B cell (primary cell): ENCODE data around the gene FAM111A. TPM values are rescaled to one million over a fixed set of nuclear protein-coding genes. Genes with fewer than 3 reads are reported as not detected.

Experiments used
- ATAC-seq: fragments of 200-7000 bp; cut with Tn5 transposase; one replicate; pipeline ENCODE4 v1.10.0; 2021; ENCODE audit warnings: low read depth, mild to moderate bottlenecking, moderate number of reproducible peaks, moderate library complexity
- CTCF ChIA-PET: fragments of 350-600 bp; sonication (Branson Sonifier 250); formaldehyde crosslinking; loops from one replicate; lab custom pipeline; 2021; ENCODE audit warnings: antibody characterized with exemption, inconsistent platforms; lab: Charles Lee
- POLR2A ChIA-PET: fragments of 350-600 bp; sonication (Branson Sonifier 250); formaldehyde crosslinking; loops from one replicate; lab custom pipeline; 2021; ENCODE audit warnings: antibody characterized with exemption; lab: Charles Lee
- DNase-seq: peaks from one replicate; pipeline ENCODE4 v3.0.0; 2013
- H2AFZ ChIP-seq: 2 replicates; pipeline ENCODE4 v1.6.1; 2012; ENCODE audit warnings: mild to moderate bottlenecking, low read depth, low read length; ENCODE audit not compliant: insufficient read depth, poor library complexity, severe bottlenecking
- H3K27ac ChIP-seq, 2 donors: 1 replicate in 1 of 2; 2 replicates in 1 of 2; pipeline ENCODE4 v1.5.1; 2012 to 2013; ENCODE audit warnings: low read length in 2 of 2, mild to moderate bottlenecking in 2 of 2, moderate library complexity in 1 of 2
- H3K27me3 ChIP-seq, 4 experiments: fragments of 200-600 bp in 1 of 4; sonication (generic) in 1 of 4; replicated peaks in 1 of 4; 1 replicate in 2 of 4; 2 replicates in 2 of 4; pipeline versions ENCODE4 v1.6.1 to v1.7.0; 2013 to 2016; ENCODE audit warnings: low read length in 3 of 4, mild to moderate bottlenecking in 2 of 4, mixed read lengths in 1 of 4, moderate library complexity in 1 of 4; ENCODE audit not compliant: insufficient read depth in 4 of 4, control insufficient read depth in 3 of 4; ENCODE audit errors: control extremely low read depth in 1 of 4
- H3K36me3 ChIP-seq, 2 experiments: replicated peaks in 1 of 2; 1 replicate in 1 of 2; 2 replicates in 1 of 2; pipeline versions ENCODE4 v1.6.1 to v1.7.1; 2013; ENCODE audit warnings: low read length in 1 of 2; ENCODE audit not compliant: insufficient read depth in 2 of 2, control insufficient read depth in 1 of 2; ENCODE audit errors: control extremely low read depth in 1 of 2, extremely low read depth in 1 of 2
- H3K4me1 ChIP-seq, 2 donors: fragments of 200-600 bp in 1 of 2; sonication (generic) in 1 of 2; 1 replicate in 1 of 2; 2 replicates in 1 of 2; pipeline versions ENCODE4 v1.5.1 to v1.6.1; 2013 to 2017; ENCODE audit warnings: low read length in 2 of 2; ENCODE audit not compliant: control insufficient read depth in 2 of 2, insufficient read depth in 2 of 2
- H3K4me2 ChIP-seq: replicated peaks from 2 replicates; pipeline ENCODE3; 2012; ENCODE audit warnings: mild to moderate bottlenecking, low read depth, low read length; ENCODE audit not compliant: poor library complexity, severe bottlenecking
- H3K4me3 ChIP-seq, 5 experiments: fragments of 200-600 bp in 1 of 5; sonication (generic) in 1 of 5; 1 replicate in 3 of 5; 2 replicates in 2 of 5; pipeline versions ENCODE4 v1.5.1 to v1.7.0; 2011 to 2016; ENCODE audit warnings: low read length in 4 of 5, mild to moderate bottlenecking in 4 of 5, low read depth in 2 of 5, control low read depth in 1 of 5, moderate library complexity in 1 of 5; ENCODE audit not compliant: insufficient read depth in 1 of 5; ENCODE audit errors: control extremely low read depth in 1 of 5, extremely low read depth in 1 of 5
- H3K79me2 ChIP-seq: fragments of 200-600 bp; sonication (generic); one replicate; pipeline ENCODE4 v1.6.0; 2016; ENCODE audit warnings: low read length; ENCODE audit not compliant: control insufficient read depth, insufficient read depth
- H3K9ac ChIP-seq: fragments of 200-600 bp; sonication (generic); 2 replicates; pipeline ENCODE4 v1.6.1; 2017; ENCODE audit warnings: mild to moderate bottlenecking, low read length, moderate library complexity
- H3K9me3 ChIP-seq, 3 donors: one replicate each; pipeline versions ENCODE4 v1.6.1 to v1.7.1; 2013; ENCODE audit warnings: low read length in 2 of 3; ENCODE audit not compliant: control insufficient read depth in 2 of 3, insufficient read depth in 1 of 3; ENCODE audit errors: control extremely low read depth in 1 of 3
- H4K20me1 ChIP-seq: 2 replicates; pipeline ENCODE4 v1.6.0; 2012; ENCODE audit warnings: mild to moderate bottlenecking, low read length; ENCODE audit not compliant: insufficient read depth, control insufficient read depth, poor library complexity, severe bottlenecking
- H3K27ac Mint-ChIP-seq: one replicate; pipeline ENCODE4 v1.8.0; 2021; ENCODE audit warnings: mixed read lengths
- H3K27me3 Mint-ChIP-seq: one replicate; pipeline ENCODE4 v1.8.0; 2021; ENCODE audit warnings: mixed read lengths
- H3K4me1 Mint-ChIP-seq: one replicate; pipeline ENCODE4 v1.8.0; 2021; ENCODE audit warnings: mixed read lengths
- H3K4me3 Mint-ChIP-seq: one replicate; pipeline ENCODE4 v1.8.0; 2021; ENCODE audit warnings: mixed read lengths
- H3K9me3 Mint-ChIP-seq: one replicate; pipeline ENCODE4 v1.8.0; 2022; ENCODE audit warnings: mixed read lengths; ENCODE audit not compliant: insufficient read depth
- CTCF ChIP-seq: fragments of 200-600 bp; IDR thresholded peaks from one replicate; pipeline ENCODE4 v1.8.0; 2022; ENCODE audit warnings: antibody characterized with exemption, mild to moderate bottlenecking
- EZH2 ChIP-seq: IDR thresholded peaks from 2 replicates; pipeline ENCODE4 v1.6.1; 2012; ENCODE audit warnings: borderline replicate concordance, low read depth, mild to moderate bottlenecking, moderate library complexity, low read length; ENCODE audit not compliant: insufficient read depth, poor library complexity, severe bottlenecking
- WGBS: methylation state at CpG from one replicate; pipeline ENCODE4 v1.1.5; 2013; ENCODE audit warnings: missing lambda C conversion rate; ENCODE audit not compliant: insufficient coverage; 5-methylcytosine and 5-hydroxymethylcytosine counted together
- intact Hi-C: fragments of 100-400 bp; cut with micrococcal nuclease; formaldehyde crosslinking; loops from one replicate; pipeline ENCODE4 v1.10.0; 2022
- polyA plus RNA-seq: library from polyadenylated mRNA; depleted of rRNA; stranded (reverse); fragments of >200 nt; gene quantifications from 2 replicates; pipeline ENCODE4 v1.2.3, GENCODE V29; 2012
- total RNA-seq, 2 donors: library from RNA; stranded (reverse); fragments of 120-200 nt in 1 of 2; gene quantifications; 1 replicate in 1 of 2; 2 replicates in 1 of 2; pipeline versions ENCODE4 v1.2.3 to v1.2.4, GENCODE V29; 2013 to 2022

The FAM111A gene
- total and polyA plus RNA-seq, 2 donors (not counting 1 experiment from before 2014, with no cell fraction given) = 57.0 to 120 TPM

- no peak for DNase-seq
- no peak for ATAC-seq
- Histone ChIP-seq H3K27ac (no peak overlapping the region), H3K79me2 (peaks cover 80% of the 10 kb centered on the region), H3K4me3 (no peak overlapping the region), H3K4me1 (peaks cover 20 to 24% of the 10 kb centered on the region in 2 donors), H3K36me3 (peaks cover 3 to 22% of the 10 kb centered on the region in 2 experiments), H3K9ac (no peak overlapping the region), H3K4me2 (no peak overlapping the region), H3K27me3 (no peaks in the 10 kb centered on the region), H4K20me1 (peaks cover 42% of the 10 kb centered on the region), H2AFZ (no peak overlapping the region), H3K9me3 (peaks cover 0 to 9% (median 7%) of the 10 kb centered on the region in 3 donors)
- Mint-ChIP-seq H3K27ac (no peak overlapping the region), H3K27me3 (no peaks in the 10 kb centered on the region), H3K4me3 (no peak overlapping the region), H3K4me1 (peaks cover 30% of the 10 kb centered on the region), H3K9me3 (peaks cover 8% of the 10 kb centered on the region)
- ChIA-PET POLR2A (interaction anchor here (0.7 kb wide), 2 partner anchors 232 to 593 kb away, joined by 6 to 7 read pairs; no protein-coding TSS in a partner anchor), CTCF (interaction anchor here (0.7 to 11.2 kb wide), 5 partner anchors 11 to 50 kb away, joined by 3 to 215 read pairs (median 6); no protein-coding TSS in a partner anchor)
- 89% methylated on average over 5 of the region's 7 CpGs for WGBS
- intact Hi-C loops = loop anchor here (10.0 kb wide), 1 partner anchor 488 kb away; the partner anchor contains the start of gene PATL1
- no peak for TF ChIP-seq EZH2
- TF ChIP-seq CTCF = no peak
Observed at GRCh38 chr11:59176330-59176729, 33.7 kb downstream of the FAM111A start.

GRCh38 chr11:59178402-59178801, 35.7 kb downstream of the FAM111A start:
- no peak for ATAC-seq
- H3K4me3 Mint-ChIP-seq = no peak overlapping the region
- no peak overlapping the region for H3K27ac ChIP-seq
- H3K9me3 ChIP-seq = peaks cover 0 to 9% (median 7%) of the 10 kb centered on the region in 3 donors
- CTCF ChIA-PET = interaction anchor here (1.0 to 18.8 kb wide), 3 partner anchors 5 to 24 kb away, joined by 5 to 215 read pairs (median 215); partner anchors contain the start of gene DTX4
- H3K36me3 ChIP-seq = peaks cover 3 to 43% of the 10 kb centered on the region in 2 experiments
- intact Hi-C loops = loop anchor here (10.0 kb wide), 1 partner anchor 486 kb away; the partner anchor contains the start of gene PATL1
- no peak overlapping the region for H3K9ac ChIP-seq
- no peaks in the 10 kb centered on the region for H3K27me3 ChIP-seq
- no peak for TF ChIP-seq CTCF
- TF ChIP-seq EZH2 = no peak
- no peak overlapping the region for H2AFZ ChIP-seq
- H3K4me2 ChIP-seq = no peak overlapping the region
- H3K9me3 Mint-ChIP-seq = peaks cover 8% of the 10 kb centered on the region
- POLR2A ChIA-PET = no interaction called here
- DNase-seq = no peak
- H3K27ac Mint-ChIP-seq = no peak overlapping the region
- peaks cover 26% of the 10 kb centered on the region for H3K4me1 Mint-ChIP-seq
- peaks cover 88% of the 10 kb centered on the region for H3K79me2 ChIP-seq
- H3K4me1 ChIP-seq = peaks cover 16 to 19% of the 10 kb centered on the region in 2 donors
- no peak overlapping the region for H3K4me3 ChIP-seq
- no peaks in the 10 kb centered on the region for H3K27me3 Mint-ChIP-seq
- H4K20me1 ChIP-seq = peaks cover 60% of the 10 kb centered on the region
